Left lobe of liver (tissue), 2 donors: ENCODE data around the gene HDGF. TPM values are rescaled to one million over a fixed set of nuclear protein-coding genes. Genes with fewer than 3 reads are reported as not detected.

Source experiments
- ATAC-seq: fragments of 200-7000 bp; cut with Tn5 transposase; one replicate; pipeline ENCODE4 v1.9.1; 2020; ENCODE audit warnings: mild to moderate bottlenecking, moderate library complexity
- DNase-seq: peaks from one replicate; pipeline ENCODE4 v3.0.0-alpha.2; 2020; ENCODE audit warnings: low spot score
- total RNA-seq: library from RNA; stranded (reverse); gene quantifications from one replicate; pipeline ENCODE4 v1.2.1, GENCODE V29; 2021
- donor health status: DM: no; HTN: no; CAD: no; lungs with moderate emphysema.
- donor health status: DM: no; HTN: yes; CAD: no.

HDGF gene
- total RNA-seq, 1 donor from 2014 or later, result 153 TPM

GRCh38 chr1:156703741-156704140 lies 47.7 kb downstream of the HDGF start:
- ATAC-seq (no peak), DNase-seq (no peak)

DNA sequence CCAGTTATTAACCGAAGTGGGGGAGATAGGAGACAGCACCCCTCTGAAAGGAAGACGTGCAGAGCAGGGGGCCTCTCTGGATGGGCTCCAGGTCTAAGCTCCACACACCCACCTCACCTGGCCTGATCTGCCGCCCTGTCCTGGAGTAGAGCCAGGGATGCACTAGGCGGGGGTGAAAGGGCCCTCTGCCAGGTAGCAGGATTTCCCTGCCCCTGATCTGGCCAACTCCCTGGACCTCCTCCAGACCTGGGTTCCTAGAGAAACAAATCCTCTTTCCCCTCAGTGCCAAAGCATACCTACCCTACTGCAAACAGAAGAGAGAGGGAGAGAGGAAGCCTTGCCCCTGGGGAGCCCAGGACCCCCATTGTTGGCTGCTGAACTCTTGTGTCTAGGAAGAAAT lies 48.1 kb downstream of the HDGF start:
- no peak for ATAC-seq

DNA sequence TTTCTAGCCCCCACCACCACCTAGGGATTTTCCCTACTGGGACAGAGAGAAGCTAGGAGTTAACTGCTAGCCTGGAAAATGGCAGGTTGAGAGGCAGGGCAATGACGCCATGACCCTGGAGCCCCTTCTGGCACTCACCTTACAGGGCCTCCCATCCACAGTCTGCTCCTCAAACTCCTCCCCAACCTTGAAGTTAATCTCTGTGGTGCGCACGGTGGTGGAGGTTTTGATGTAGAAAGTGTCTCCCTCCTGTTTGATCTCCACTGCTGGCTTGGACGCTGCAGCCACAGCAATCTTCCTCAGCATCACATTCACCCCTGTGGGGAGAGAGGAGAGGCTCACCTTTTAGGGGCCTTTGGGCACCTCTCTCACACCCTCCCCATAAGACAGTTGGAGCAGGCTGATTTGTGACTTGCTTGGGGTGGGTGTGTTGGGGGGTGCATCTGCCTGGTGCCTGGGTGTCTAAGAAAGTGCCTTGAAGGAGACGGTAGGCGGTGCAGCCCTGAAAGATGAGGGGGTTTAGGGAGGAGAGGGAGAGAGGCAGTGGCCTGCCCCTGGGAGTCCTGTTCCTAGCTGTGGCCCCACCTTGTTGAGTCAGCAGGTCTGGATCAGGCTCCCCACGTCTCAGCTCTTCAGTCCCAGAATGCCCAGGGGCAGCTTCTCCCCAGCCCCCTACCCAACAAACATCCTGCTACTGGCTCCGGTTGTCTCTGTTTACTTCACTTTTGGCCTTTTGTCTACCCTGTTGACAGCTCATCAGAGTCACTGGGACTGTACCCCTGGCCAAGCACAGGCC lies 50.5 kb downstream of the HDGF start:
- ATAC-seq, result no peak

More for the DNA sequence above, 48.1 kb downstream of the HDGF start:
- DNase-seq, result no peak

DNA sequence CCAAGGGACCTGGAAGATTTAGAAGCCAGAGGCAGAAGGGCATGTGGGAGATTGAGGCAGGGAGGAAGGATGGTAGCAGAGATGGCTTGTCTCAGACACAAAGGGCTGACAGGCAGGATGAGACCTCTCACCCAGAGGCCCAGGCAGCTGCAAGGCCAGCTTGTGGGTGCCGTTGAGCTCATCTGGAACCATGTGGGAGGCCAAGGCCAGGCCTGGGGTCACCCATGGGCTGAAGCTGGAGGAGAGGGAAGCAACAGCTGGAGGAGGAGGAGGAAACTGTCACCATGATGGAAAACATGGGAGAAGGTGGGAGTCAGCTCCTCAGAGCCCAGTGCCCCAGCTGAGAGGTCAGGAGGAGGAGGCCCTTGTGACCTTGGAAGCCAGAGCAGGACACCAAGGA lies 52.5 kb downstream of the HDGF start:
- DNase-seq, result no peak
- ATAC-seq, result no peak

More for the DNA sequence above, 50.5 kb downstream of the HDGF start:
- no peak for DNase-seq

GRCh38 chr1:156697481-156697880 lies 54.0 kb downstream of the HDGF start:
- ATAC-seq (no peak), DNase-seq (no peak)

DNA sequence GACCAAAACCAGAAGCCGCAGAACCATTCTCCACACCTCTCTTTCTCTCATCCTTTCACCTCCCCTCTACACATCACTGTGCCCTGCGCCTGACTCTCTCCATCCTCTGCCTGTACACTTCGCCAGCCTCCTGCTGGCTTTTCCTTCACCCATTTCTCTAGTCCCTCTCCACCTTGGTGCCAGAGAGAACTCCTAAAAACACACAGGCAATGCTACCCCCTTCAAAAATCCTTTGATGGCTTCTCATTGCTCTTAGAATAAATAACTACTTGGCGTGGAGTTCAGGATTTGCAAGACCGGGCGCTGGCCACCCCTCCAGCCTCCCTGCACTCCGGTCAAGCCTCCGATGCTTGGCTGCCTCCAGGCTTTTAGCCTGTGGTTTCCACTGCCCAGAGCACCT lies 54.7 kb downstream of the HDGF start:
- ATAC-seq (no peak), DNase-seq (no peak)

DNA sequence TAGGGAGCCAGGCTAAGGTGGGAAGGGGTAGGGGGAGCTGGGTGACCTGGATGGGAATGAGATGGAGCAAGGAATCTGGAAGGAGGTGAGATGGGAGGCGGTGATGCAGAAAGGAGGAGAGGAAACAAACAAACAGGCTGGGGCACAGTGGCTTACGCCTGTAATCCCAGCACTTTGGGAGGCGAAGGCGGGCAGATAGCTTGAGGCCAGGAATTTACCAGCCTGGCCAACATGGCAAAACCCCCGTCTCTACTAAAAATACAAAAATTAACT lies 56.8 kb downstream of the HDGF start:
- no peak for DNase-seq

GRCh38 chr1:156693848-156694689 lies 57.4 kb downstream of the HDGF start:
- DNase-seq, result no peak
- ATAC-seq, result no peak

More for the DNA sequence above, 56.8 kb downstream of the HDGF start:
- ATAC-seq, result no peak

DNA sequence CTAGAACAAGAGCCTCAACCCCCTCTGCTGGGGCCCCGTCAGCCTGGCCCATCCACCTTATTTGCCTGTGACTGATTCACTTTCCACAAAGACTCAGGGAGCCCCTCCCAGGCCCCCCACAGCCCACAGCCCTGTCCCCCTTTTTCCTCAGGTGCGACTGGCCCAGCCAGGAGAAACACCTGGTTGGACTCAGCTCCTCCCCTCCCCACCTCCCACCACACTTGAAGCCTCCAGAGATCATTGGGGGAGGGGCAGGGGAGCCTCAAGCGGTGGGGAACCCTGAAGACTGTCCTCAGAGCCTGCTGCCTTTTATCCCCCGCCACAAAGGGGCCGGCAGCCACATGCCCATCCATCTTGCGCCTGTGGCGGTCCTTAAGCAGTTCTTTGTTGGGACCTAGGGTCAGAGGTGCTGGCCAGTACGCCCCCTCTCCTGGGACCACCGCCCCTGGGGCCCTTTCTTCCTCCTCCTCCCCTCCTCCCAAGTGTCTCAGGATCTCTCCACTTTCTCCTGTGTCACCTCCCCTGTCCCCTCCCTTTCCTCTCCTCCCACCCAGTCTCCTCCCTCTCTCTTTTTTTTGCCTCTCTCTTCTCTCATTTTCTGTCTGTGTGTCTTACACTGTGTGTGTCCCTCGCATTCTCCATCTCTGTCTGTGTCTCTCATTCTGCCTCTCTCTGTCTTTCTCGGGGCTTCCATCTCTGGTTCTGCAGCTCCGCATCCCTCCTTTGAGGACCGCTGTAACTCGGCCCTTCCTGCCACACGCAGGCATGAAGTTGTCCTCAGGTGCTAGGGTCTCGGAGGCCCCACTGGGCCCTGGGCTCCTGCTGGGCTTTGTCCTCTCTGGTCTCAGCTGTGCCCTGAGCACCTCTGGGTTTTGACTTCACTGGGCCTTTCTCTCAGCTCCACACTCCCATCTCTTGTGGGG lies 58.3 kb downstream of the HDGF start:
- ATAC-seq (no peak), DNase-seq (no peak)

- DNase-seq, result no peak
- no peak for ATAC-seq
These were observed 59.0 kb downstream of the HDGF start for GRCh38 chr1:156692441-156692924.

Other genes with a start within 250 kb of the HDGF start
- 0.23 TPM for gene IQGAP3, start 179.1 kb downstream of the HDGF start, total RNA-seq
- not detected for gene TTC24, start 172.0 kb downstream of the HDGF start, total RNA-seq
- 51.2 TPM for gene NAXE, start 159.9 kb downstream of the HDGF start, total RNA-seq
- 7.3 TPM for gene GPATCH4, start 150.2 kb downstream of the HDGF start, total RNA-seq
- gene HAPLN2, start 132.3 kb downstream of the HDGF start, total RNA-seq, result not detected
- gene BCAN, start 109.6 kb downstream of the HDGF start, total RNA-seq, result not detected
- gene NES, start 74.3 kb downstream of the HDGF start, total RNA-seq, result 1.4 TPM
- 0.33 TPM for gene CRABP2, start 46.1 kb downstream of the HDGF start, total RNA-seq
- 26.8 TPM for gene METTL25B, start 23.2 kb downstream of the HDGF start, total RNA-seq
- gene ISG20L2, start 22.9 kb downstream of the HDGF start, total RNA-seq, result 10.8 TPM
- gene MRPL24, start 10.6 kb downstream of the HDGF start, total RNA-seq, result 68.7 TPM
- 19.3 TPM for gene PRCC, start 15.9 kb upstream of the HDGF start, total RNA-seq
- 0.78 TPM for gene SH2D2A, start 65.2 kb upstream of the HDGF start, total RNA-seq
- not detected for gene INSRR, start 107.4 kb upstream of the HDGF start, total RNA-seq
- not detected for gene NTRK1, start 109.2 kb upstream of the HDGF start, total RNA-seq
- gene PEAR1, start 142.0 kb upstream of the HDGF start, total RNA-seq, result 4.5 TPM
- not detected for gene LRRC71, start 169.0 kb upstream of the HDGF start, total RNA-seq